GM12892 (cell line): ENCODE measurements around the gene NOC4L.

ENCODE experiments used
- POLR2A ChIP-seq: IDR thresholded peaks from 2 replicates; pipeline ENCODE4 v1.6.1; 2011; ENCODE audit warnings: low read depth, low read length, control low read depth
- POLR2AphosphoS5 ChIP-seq: IDR thresholded peaks from 2 replicates; pipeline ENCODE4 v1.6.1; 2011; ENCODE audit warnings: low read depth, low read length, control low read depth

DNA sequence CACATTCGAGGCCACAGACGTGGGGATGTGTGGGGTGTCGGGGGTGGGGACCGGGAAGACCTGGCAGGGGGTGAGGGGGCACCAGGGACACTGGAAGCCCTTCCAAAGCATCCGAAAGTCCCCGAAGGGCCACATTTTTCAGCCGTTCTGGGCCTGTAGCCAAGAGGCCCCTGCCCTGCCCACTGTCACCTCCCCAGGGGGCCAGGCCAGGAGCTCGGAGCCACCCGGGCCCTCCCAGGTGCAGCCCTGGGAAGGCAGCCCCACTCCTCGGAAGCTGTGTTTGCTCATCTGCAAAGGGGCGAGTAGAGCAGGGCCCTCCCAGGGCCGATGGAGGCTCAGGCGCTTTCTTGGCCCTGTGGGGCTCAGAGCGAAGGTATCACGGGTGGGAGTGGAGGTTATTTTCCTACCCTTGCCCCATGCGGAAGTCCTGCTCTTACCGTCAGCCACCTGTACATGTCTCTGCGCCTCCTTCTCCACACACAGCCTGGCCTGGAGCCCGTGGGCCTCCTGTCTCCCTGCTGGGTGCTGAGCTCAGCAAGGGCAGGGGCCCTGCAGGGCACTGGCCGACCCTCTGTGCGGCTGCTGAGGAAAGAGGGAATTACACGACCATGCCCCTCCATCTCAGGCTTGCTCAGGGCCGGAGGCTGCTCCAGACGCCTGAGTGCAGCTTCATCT, 27.2 kb downstream of the NOC4L start:
- TF ChIP-seq POLR2A (no peak), POLR2AphosphoS5 (no peak)
